ENCODE measurements around the gene TMEM244.
"Not testable (repeated sequence)": the region's sequence is repeated elsewhere in the genome, so short reads cannot be mapped to it uniquely, and the experiment has no call there.

TMEM244 gene

DNA sequence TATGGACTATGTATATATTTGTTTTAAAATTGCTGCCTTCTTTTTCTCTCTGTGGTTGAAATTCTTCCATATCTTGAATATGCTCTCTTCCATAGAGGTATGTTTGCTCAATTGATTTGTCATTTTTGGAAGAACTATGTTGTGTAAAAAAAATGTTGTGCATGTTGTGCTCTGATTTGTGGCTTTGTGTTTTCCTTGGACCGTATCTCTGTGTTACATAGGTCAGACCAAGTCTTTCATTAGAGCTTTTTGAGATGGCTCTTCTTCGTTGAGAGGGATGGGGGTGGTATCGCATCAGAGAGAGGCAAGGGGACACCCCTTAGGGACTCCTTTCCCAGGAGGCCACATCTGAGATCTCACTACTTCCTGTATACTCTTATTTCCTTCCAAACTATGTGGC lies 43.8 kb downstream of the TMEM244 start:
- Histone ChIP-seq H3K4me3 (ENCODE audit: low read length in 2 of 2) (no peak overlapping the region), H3K4me1 (ENCODE audit: control insufficient read depth, insufficient read depth, low read length) (no peaks in the 10 kb centered on the region), H3K9me3 (ENCODE audit: control insufficient read depth in 2 of 2, low read length in 2 of 2) (no peaks in the 10 kb centered on the region)

DNA sequence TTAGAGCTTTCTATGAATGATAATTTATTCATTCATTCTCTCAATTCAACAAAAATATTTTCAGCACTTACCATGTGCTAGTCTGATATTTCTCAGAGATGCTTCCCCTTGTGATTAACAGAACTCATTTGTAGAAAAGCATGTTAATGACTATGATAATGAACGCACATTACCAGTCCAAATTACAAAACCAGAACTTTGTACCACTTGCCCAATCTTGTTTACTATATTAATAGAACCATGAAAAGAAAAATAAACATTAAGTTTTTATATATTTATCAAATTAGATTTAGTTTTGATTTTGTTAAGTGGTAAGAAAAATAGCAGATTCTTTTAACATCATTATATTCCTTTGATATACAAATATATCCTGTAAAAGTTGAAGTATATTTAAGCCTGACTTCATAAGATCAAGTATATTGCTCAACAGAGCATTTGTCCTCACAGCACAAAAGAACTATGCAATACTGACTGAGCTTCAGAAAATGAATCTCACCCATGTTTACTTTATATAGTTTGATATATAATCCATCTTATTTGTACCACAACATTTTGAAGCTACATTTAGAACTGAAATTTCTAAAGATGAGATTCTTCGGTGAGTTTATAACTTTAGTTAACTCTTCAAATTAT lies 48.9 kb downstream of the TMEM244 start:
- H3K4me3 ChIP-seq (ENCODE audit: low read length in 2 of 2): no peak overlapping the region
- no peak overlapping the region for H3K9ac ChIP-seq (ENCODE audit: low read length in 2 of 2)
- H3K9me3 ChIP-seq (ENCODE audit: control insufficient read depth in 2 of 2, low read length in 2 of 2): no peaks in the 10 kb centered on the region
- H3K4me1 ChIP-seq (ENCODE audit: control insufficient read depth, insufficient read depth, low read length): no peaks in the 10 kb centered on the region
- H3K27me3 ChIP-seq (ENCODE audit: control insufficient read depth in 1 of 2, insufficient read depth in 2 of 2, low read length in 2 of 2): no peaks in the 10 kb centered on the region
- H3K27ac ChIP-seq (ENCODE audit: low read length): no peak overlapping the region
- no peaks in the 10 kb centered on the region for H3K36me3 ChIP-seq (ENCODE audit: control insufficient read depth in 2 of 2, insufficient read depth in 2 of 2, low read length in 2 of 2)

More for the DNA sequence above, 43.8 kb downstream of the TMEM244 start:
- no peak overlapping the region for H3K27ac ChIP-seq (ENCODE audit: low read length)
- H3K9ac ChIP-seq (ENCODE audit: low read length in 2 of 2): no peak overlapping the region
- H3K36me3 ChIP-seq (ENCODE audit: control insufficient read depth in 2 of 2, insufficient read depth in 2 of 2, low read length in 2 of 2): no peaks in the 10 kb centered on the region
- H3K27me3 ChIP-seq (ENCODE audit: control insufficient read depth in 1 of 2, insufficient read depth in 2 of 2, low read length in 2 of 2): no peaks in the 10 kb centered on the region

DNA sequence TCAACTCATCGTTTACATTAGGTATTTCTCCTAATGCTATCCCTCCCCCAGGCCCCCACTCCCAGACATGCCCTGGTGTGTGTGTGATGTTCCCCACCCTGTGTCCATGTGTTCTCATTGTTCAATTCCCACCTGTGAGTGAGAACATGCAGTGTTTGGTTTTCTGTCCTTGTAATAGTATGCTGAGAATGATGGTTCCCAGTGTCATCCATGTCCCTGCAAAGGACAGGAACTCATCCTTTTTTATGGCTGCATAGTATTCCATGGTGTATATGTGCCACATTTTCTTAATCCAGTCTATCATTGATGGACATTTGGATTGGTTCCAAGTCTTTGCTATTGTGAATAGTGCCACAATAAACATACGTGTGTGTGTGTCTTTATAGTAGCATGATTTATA lies 54.0 kb downstream of the TMEM244 start:
- not testable (repeated sequence) for H3K4me1 ChIP-seq (ENCODE audit: control insufficient read depth, insufficient read depth, low read length); H3K27ac ChIP-seq (ENCODE audit: low read length); H3K36me3 ChIP-seq (ENCODE audit: control insufficient read depth in 2 of 2, insufficient read depth in 2 of 2, low read length in 2 of 2); H3K4me3 ChIP-seq (ENCODE audit: low read length in 2 of 2); H3K9me3 ChIP-seq (ENCODE audit: control insufficient read depth in 2 of 2, low read length in 2 of 2); H3K27me3 ChIP-seq (ENCODE audit: control insufficient read depth in 1 of 2, insufficient read depth in 2 of 2, low read length in 2 of 2); H3K9ac ChIP-seq (ENCODE audit: low read length in 2 of 2)

DNA sequence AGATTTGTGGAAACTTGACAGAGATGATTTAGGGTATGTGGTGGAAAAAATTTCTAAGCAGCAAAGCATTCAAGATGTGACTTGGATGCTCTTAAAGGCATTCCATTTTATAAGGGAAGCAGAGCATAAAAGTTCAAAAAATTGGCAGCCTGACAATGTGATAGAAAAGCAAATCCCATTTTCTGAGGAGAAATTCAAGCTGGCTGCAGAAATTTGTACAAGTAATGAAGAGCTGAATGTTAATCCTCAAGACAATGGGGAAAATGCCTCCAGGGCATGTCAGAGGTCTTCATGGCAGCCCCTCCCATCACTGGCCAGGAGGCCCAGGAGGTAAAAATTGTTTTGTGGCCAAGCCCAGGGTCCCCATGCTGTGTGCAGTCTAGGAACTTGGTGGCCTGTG lies 58.2 kb downstream of the TMEM244 start:
- H3K4me1 ChIP-seq (ENCODE audit: control insufficient read depth, insufficient read depth, low read length); H3K4me3 ChIP-seq (ENCODE audit: low read length in 2 of 2); H3K27me3 ChIP-seq (ENCODE audit: control insufficient read depth in 1 of 2, insufficient read depth in 2 of 2, low read length in 2 of 2); H3K36me3 ChIP-seq (ENCODE audit: control insufficient read depth in 2 of 2, insufficient read depth in 2 of 2, low read length in 2 of 2); H3K27ac ChIP-seq (ENCODE audit: low read length); H3K9ac ChIP-seq (ENCODE audit: low read length in 2 of 2); H3K9me3 ChIP-seq (ENCODE audit: control insufficient read depth in 2 of 2, low read length in 2 of 2): not testable (repeated sequence)

DNA sequence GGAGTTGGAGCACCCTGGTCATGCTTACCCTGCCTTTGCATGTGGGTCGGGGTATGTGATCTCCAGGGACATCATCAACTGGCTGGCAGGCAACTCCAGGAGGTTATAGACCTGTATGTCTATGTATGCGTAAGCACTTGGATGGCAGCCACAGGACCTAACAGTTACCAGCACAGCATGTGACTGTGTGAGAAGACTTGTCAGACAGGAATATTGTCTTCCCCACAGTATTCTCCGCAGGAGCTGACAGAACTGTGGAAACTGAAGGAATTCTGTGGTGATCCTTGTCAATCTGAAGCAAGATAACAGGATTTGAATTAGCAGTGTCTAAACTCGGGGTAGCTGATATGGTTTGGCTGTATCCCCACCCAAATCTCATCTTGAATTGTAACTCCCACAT lies 59.2 kb downstream of the TMEM244 start:
- Histone ChIP-seq H3K27ac (ENCODE audit: low read length) (no peak overlapping the region), H3K9ac (ENCODE audit: low read length in 2 of 2) (no peak overlapping the region), H3K27me3 (ENCODE audit: control insufficient read depth in 1 of 2, insufficient read depth in 2 of 2, low read length in 2 of 2) (no peaks in the 10 kb centered on the region), H3K36me3 (ENCODE audit: control insufficient read depth in 2 of 2, insufficient read depth in 2 of 2, low read length in 2 of 2) (no peaks in the 10 kb centered on the region), H3K4me3 (ENCODE audit: low read length in 2 of 2) (no peak overlapping the region), H3K4me1 (ENCODE audit: control insufficient read depth, insufficient read depth, low read length) (no peaks in the 10 kb centered on the region), H3K9me3 (ENCODE audit: control insufficient read depth in 2 of 2, low read length in 2 of 2) (no peaks in the 10 kb centered on the region)

DNA sequence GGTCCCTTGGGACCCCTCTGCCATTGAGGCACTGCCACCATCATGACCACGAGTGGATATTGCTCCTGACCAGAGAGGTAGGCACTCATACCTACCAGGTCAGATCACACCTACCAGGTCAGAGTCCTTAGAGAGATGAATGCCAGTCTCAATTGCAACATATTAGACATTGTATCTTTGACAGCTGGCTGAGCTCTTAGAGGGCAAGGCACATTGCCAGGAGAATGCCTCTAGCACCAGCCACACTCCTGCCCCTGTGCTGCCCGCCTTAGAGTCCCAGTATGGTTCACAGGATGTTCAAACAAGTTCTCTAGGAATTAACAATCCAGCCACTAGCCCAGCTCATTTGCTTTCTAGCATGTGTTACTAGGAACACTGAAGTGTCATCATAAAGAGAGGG lies 65.9 kb downstream of the TMEM244 start:
- H3K9ac ChIP-seq (ENCODE audit: low read length in 2 of 2): no peak overlapping the region
- no peaks in the 10 kb centered on the region for H3K9me3 ChIP-seq (ENCODE audit: control insufficient read depth in 2 of 2, low read length in 2 of 2)
- H3K4me1 ChIP-seq (ENCODE audit: control insufficient read depth, insufficient read depth, low read length): no peaks in the 10 kb centered on the region
- no peak overlapping the region for H3K27ac ChIP-seq (ENCODE audit: low read length)
- H3K27me3 ChIP-seq (ENCODE audit: control insufficient read depth in 1 of 2, insufficient read depth in 2 of 2, low read length in 2 of 2): no peaks in the 10 kb centered on the region
- no peak overlapping the region for H3K4me3 ChIP-seq (ENCODE audit: low read length in 2 of 2)
- H3K36me3 ChIP-seq (ENCODE audit: control insufficient read depth in 2 of 2, insufficient read depth in 2 of 2, low read length in 2 of 2): no peaks in the 10 kb centered on the region

DNA sequence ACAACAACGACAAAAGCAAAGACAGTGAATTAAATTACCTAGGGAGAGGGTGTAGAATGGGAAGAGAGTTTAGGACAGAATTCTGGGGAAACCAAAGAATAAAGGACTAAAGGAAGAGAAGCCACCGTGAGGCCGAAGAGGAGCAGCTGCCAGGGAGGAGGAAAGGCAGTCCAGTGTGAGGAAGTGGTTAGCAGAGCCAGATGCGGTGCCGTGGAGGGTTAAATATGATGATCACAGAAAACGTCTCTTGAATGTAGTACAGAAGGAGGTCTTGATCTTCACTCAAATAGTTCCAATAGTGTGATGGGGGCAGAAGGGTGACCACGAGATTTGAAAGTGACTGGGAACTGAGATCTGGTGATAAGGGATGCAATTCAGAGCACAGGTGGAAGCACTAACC lies 67.7 kb downstream of the TMEM244 start:
- Histone ChIP-seq H3K9ac (ENCODE audit: low read length in 2 of 2) (no peak overlapping the region), H3K27ac (ENCODE audit: low read length) (no peak overlapping the region), H3K4me3 (ENCODE audit: low read length in 2 of 2) (no peak overlapping the region), H3K36me3 (ENCODE audit: control insufficient read depth in 2 of 2, insufficient read depth in 2 of 2, low read length in 2 of 2) (no peaks in the 10 kb centered on the region), H3K27me3 (ENCODE audit: control insufficient read depth in 1 of 2, insufficient read depth in 2 of 2, low read length in 2 of 2) (no peaks in the 10 kb centered on the region), H3K9me3 (ENCODE audit: control insufficient read depth in 2 of 2, low read length in 2 of 2) (no peaks in the 10 kb centered on the region), H3K4me1 (ENCODE audit: control insufficient read depth, insufficient read depth, low read length) (no peaks in the 10 kb centered on the region)

DNA sequence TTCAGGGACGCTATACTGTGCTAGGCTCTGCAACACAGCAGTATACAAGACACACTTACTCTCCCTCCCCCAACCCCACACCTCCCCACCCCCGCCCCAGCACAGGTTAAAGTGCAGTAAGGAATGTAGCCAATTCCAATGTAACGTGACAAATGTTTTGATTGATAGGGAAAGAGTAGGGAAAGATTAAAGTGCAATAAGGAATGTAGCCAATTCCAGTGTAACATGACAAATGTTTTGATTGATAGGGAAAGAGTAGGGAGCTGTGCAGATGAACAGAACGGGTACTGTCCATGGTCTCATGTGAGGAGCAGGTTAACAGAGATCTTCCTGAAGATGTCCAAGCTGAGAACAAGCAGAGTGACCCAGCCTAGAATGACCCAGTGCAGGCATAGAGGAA lies 69.1 kb downstream of the TMEM244 start:
- no peaks in the 10 kb centered on the region for H3K4me1 ChIP-seq (ENCODE audit: control insufficient read depth, insufficient read depth, low read length)
- H3K27me3 ChIP-seq (ENCODE audit: control insufficient read depth in 1 of 2, insufficient read depth in 2 of 2, low read length in 2 of 2): no peaks in the 10 kb centered on the region
- no peaks in the 10 kb centered on the region for H3K36me3 ChIP-seq (ENCODE audit: control insufficient read depth in 2 of 2, insufficient read depth in 2 of 2, low read length in 2 of 2)

DNA sequence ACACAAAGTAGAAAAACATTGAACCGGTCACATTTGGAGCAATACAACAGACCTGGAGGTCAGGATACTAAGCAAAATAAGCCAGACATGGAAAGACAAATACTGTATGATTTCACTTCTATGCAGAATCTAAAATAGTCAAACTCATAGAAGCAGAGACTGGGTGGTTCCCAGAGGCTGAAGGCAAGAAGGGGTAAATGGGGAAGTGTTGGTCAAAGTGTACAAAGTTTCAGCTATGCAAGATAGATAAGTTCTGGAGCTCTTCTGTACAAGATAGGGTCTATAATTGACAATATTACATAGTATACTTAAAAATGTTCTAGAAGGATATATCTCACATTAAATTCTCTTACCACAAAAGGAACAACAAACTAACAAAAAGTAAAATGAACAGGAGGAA lies 70.3 kb downstream of the TMEM244 start:
- Histone ChIP-seq H3K27ac (ENCODE audit: low read length) (no peak overlapping the region), H3K36me3 (ENCODE audit: control insufficient read depth in 2 of 2, insufficient read depth in 2 of 2, low read length in 2 of 2) (no peaks in the 10 kb centered on the region), H3K27me3 (ENCODE audit: control insufficient read depth in 1 of 2, insufficient read depth in 2 of 2, low read length in 2 of 2) (no peaks in the 10 kb centered on the region), H3K9ac (ENCODE audit: low read length in 2 of 2) (no peak overlapping the region), H3K4me1 (ENCODE audit: control insufficient read depth, insufficient read depth, low read length) (no peaks in the 10 kb centered on the region), H3K9me3 (ENCODE audit: control insufficient read depth in 2 of 2, low read length in 2 of 2) (no peaks in the 10 kb centered on the region), H3K4me3 (ENCODE audit: low read length in 2 of 2) (no peak overlapping the region)

More for the DNA sequence above, 69.1 kb downstream of the TMEM244 start:
- Histone ChIP-seq H3K9ac (ENCODE audit: low read length in 2 of 2) (no peak overlapping the region), H3K4me3 (ENCODE audit: low read length in 2 of 2) (no peak overlapping the region), H3K27ac (ENCODE audit: low read length) (no peak overlapping the region), H3K9me3 (ENCODE audit: control insufficient read depth in 2 of 2, low read length in 2 of 2) (no peaks in the 10 kb centered on the region)

DNA sequence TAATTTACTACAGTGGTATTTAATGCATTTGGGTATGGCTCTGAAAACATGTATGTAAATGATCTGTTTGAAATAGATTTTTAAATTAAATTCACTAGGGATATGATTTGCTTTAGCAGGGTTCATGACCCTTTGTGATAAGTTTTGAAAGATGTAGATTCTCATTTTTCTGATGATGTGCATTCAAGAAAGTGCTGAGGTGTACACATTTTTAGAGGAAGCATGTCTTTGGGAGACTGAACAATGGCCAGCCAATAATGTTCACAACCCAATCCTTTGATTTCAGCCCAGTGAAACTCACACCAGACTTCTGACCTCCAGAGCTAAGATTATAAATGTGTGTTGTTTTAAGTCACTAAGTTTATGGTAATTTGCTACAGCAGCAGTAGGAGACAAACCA lies 71.1 kb downstream of the TMEM244 start:
- no peak overlapping the region for H3K9ac ChIP-seq (ENCODE audit: low read length in 2 of 2)
- no peaks in the 10 kb centered on the region for H3K36me3 ChIP-seq (ENCODE audit: control insufficient read depth in 2 of 2, insufficient read depth in 2 of 2, low read length in 2 of 2)
- no peaks in the 10 kb centered on the region for H3K27me3 ChIP-seq (ENCODE audit: control insufficient read depth in 1 of 2, insufficient read depth in 2 of 2, low read length in 2 of 2)
- no peaks in the 10 kb centered on the region for H3K9me3 ChIP-seq (ENCODE audit: control insufficient read depth in 2 of 2, low read length in 2 of 2)
- H3K27ac ChIP-seq (ENCODE audit: low read length): no peak overlapping the region
- H3K4me3 ChIP-seq (ENCODE audit: low read length in 2 of 2): no peak overlapping the region
- no peaks in the 10 kb centered on the region for H3K4me1 ChIP-seq (ENCODE audit: control insufficient read depth, insufficient read depth, low read length)

DNA sequence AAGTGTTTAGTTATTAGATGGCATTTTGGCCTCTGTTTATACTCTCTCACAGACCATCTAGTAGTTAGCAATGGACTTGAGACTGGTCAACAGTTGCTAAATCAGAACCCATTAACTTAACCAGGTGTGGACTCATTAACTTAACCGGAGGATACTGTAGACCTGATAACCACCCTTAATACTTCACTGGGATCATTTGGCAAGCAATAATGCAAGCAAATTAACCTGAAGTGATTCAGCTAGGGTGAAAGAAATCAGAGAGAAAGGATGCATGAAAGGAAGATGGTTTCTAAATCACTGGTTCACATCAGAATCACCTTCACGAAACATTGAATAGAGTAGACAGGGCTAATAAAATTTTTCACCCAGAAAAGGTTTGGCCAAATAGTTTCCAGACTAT lies 73.3 kb downstream of the TMEM244 start:
- Histone ChIP-seq H3K9me3 (ENCODE audit: control insufficient read depth in 2 of 2, low read length in 2 of 2) (no peaks in the 10 kb centered on the region), H3K27me3 (ENCODE audit: control insufficient read depth in 1 of 2, insufficient read depth in 2 of 2, low read length in 2 of 2) (no peaks in the 10 kb centered on the region), H3K9ac (ENCODE audit: low read length in 2 of 2) (no peak overlapping the region), H3K4me1 (ENCODE audit: control insufficient read depth, insufficient read depth, low read length) (no peaks in the 10 kb centered on the region), H3K27ac (ENCODE audit: low read length) (no peak overlapping the region), H3K36me3 (ENCODE audit: control insufficient read depth in 2 of 2, insufficient read depth in 2 of 2, low read length in 2 of 2) (no peaks in the 10 kb centered on the region), H3K4me3 (ENCODE audit: low read length in 2 of 2) (no peak overlapping the region)
